Measurements from ENCODE around the gene SPSB2. TPM values are rescaled to one million over a fixed set of nuclear protein-coding genes. Genes with fewer than 3 reads are reported as not detected.
A peak's percentile ranks its signal among the peaks of the same experiment; 100 is the strongest.

SPSB2 gene
- total and polyA plus RNA-seq, 7 donors: 4.6 to 17.4 (median 10.5) TPM

DNA sequence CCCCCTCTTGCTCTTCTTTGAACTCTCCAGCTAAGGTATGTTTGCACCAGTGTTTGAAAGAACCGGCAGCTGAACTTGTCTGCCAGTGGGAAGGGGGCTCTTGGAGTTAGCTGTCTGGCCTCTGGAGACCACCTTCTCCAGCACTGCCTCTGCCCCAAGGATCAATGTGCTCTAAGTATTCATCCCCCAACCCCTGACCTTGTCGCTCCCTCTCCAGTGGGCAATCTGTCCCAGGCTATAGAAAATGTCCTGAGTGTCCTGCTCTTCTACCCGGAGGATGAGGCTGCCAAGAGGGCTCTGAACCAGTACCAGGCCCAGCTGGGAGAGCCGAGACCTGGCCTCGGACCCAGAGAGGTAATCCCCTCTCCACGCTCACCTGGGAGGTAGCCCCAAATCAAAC lies 42.1 kb downstream of the SPSB2 start:
- Histone ChIP-seq H3K27ac (no peak overlapping the region), H3K9me3 (no peaks in the 10 kb centered on the region), H3K36me3 (peaks cover 0 to 34% (median 6%) of the 10 kb centered on the region in 4 donors), H3K4me3 (no peak overlapping the region), H3K27me3 (no peaks in the 10 kb centered on the region), H3K4me1 (peaks cover 3 to 47% (median 28%) of the 10 kb centered on the region in 4 donors)
- intact Hi-C loops (cut with DNase I): no loop called here
- DNase-seq: no peak
- TF ChIP-seq POLR2A (IDR thresholded peaks at IDR 0.05) (no peak), EP300 (IDR thresholded peaks at IDR 0.05) (no peak), POLR2AphosphoS5 (IDR thresholded peaks at IDR 0.05) (no peak), CTCF (IDR thresholded peaks at IDR 0.05) (no peak)
- WGBS, 2 donors: 78 to 93% methylated on average over 6 of the region's 6 CpGs

- intact Hi-C loops (cut with DNase I): no loop called here
- Histone ChIP-seq H3K9me3 (no peaks in the 10 kb centered on the region), H3K4me1 (peaks cover 3 to 53% (median 33%) of the 10 kb centered on the region in 4 donors), H3K27ac (peak overlapping the region in 2 of 4 donors; percentile 85 to 91), H3K27me3 (no peaks in the 10 kb centered on the region), H3K36me3 (peaks cover 0 to 34% (median 6%) of the 10 kb centered on the region in 4 donors), H3K4me3 (no peak overlapping the region)
- TF ChIP-seq POLR2A (IDR thresholded peaks at IDR 0.05) (no peak), EP300 (IDR thresholded peaks at IDR 0.05) (no peak), POLR2AphosphoS5 (IDR thresholded peaks at IDR 0.05) (no peak), CTCF (IDR thresholded peaks at IDR 0.05) (no peak)
- WGBS, 2 donors: 72 to 86% methylated on average over 11 of the region's 11 CpGs
- DNase-seq: no peak
Observed at GRCh38 chr12:6830286-6830890, 42.7 kb downstream of the SPSB2 start.

DNA sequence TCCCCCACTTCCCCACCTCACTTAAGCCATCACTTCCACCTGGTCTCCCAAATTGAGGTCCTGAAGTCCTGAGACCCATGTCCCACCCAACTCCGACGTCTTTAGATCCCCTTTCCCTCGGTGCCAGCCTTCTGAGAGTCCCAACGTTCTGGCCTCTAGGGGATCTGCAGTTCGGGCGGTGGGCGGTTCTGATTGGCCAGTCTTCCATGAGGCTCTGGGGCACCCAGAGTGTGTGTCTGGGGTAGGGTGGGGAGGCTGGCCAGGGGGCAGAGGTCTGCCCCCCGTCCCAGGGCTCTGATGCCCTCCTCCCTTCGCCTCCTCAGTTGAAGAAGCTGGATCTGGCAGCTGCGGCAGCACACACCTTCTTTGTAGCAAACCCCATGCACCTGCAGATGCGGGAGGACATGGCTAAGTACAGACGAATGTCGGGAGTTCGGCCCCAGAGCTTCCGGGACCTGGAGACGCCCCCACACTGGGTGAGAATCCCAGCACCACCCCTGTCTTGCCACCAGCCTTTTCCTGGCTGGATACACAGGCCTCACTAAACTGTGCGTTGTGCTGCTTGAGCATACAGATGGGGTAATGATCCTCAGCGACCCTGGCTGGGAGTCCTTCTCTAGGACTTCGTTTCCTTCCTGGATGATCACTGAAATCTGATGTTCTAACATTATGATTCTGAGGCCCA lies 43.4 kb downstream of the SPSB2 start:
- Histone ChIP-seq H3K27me3 (no peaks in the 10 kb centered on the region), H3K9me3 (no peaks in the 10 kb centered on the region), H3K4me3 (peak overlapping the region; percentile 69 to 97 (median 82)), H3K27ac (peak overlapping the region; percentile 80 to 91 (median 86)), H3K4me1 (peaks cover 3 to 56% (median 38%) of the 10 kb centered on the region in 4 donors), H3K36me3 (peaks cover 0 to 31% (median 6%) of the 10 kb centered on the region in 4 donors)
- TF ChIP-seq POLR2AphosphoS5 (IDR thresholded peaks at IDR 0.05): no peak
- TF ChIP-seq POLR2A (IDR thresholded peaks at IDR 0.05): no peak
- TF ChIP-seq EP300 (IDR thresholded peaks at IDR 0.05): no peak
- TF ChIP-seq CTCF (IDR thresholded peaks at IDR 0.05): peak in 1 of 4 experiments; percentile 21
- DNase-seq: no peak
- intact Hi-C loops (cut with DNase I): loop anchor here (5.0 kb wide), 2 partner anchors 62 to 212 kb away; partner anchors contain the start of gene PTMS
- 19 to 49% methylated on average over 19 of the region's 19 CpGs for WGBS, 2 donors

- DNase-seq: peak; percentile 84
- 1% methylated on average over 71 of the region's 71 CpGs for WGBS, 2 donors
- TF ChIP-seq POLR2A (IDR thresholded peaks at IDR 0.05): no peak
- peak in 3 of 4 donors; percentile 50 to 65 (median 50) for TF ChIP-seq POLR2AphosphoS5 (IDR thresholded peaks at IDR 0.05)
- H3K36me3 ChIP-seq: peaks cover 0 to 24% (median 6%) of the 10 kb centered on the region in 4 donors
- H3K27me3 ChIP-seq: no peaks in the 10 kb centered on the region
- peak overlapping the region; percentile 80 to 91 (median 86) for H3K27ac ChIP-seq
- intact Hi-C loops (cut with DNase I): loop anchor here (5.0 kb wide), 2 partner anchors 62 to 212 kb away; partner anchors contain the start of gene PTMS
- peaks cover 3 to 56% (median 38%) of the 10 kb centered on the region in 4 donors for H3K4me1 ChIP-seq
- peak overlapping the region; percentile 69 to 97 (median 82) for H3K4me3 ChIP-seq
- H3K9me3 ChIP-seq: no peaks in the 10 kb centered on the region
Observed at GRCh38 chr12:6828781-6829535, 44.1 kb downstream of the SPSB2 start.
